OCI-LY1 (cell line): ENCODE data around the gene PACRG.

Experiments
- H2AFZ ChIP-seq: fragments of 200-600 bp; sonication (generic), shearing (Covaris generic); 2 replicates; pipeline ENCODE4 v1.6.0; 2014; ENCODE audit warnings: antibody characterized with exemption, mild to moderate bottlenecking, low read length
- H3F3A ChIP-seq: fragments of 200-600 bp; sonication (generic), shearing (Covaris generic); 2 replicates; pipeline ENCODE4 v1.6.0; 2014; ENCODE audit warnings: mild to moderate bottlenecking, antibody characterized with exemption, low read length, moderate library complexity; ENCODE audit not compliant: insufficient read depth
- H3K27ac ChIP-seq: fragments of 200-600 bp; sonication (generic); 2 replicates; pipeline ENCODE4 v1.5.1; 2014; ENCODE audit warnings: low read length, mixed run types, mild to moderate bottlenecking, low read depth; ENCODE audit not compliant: poor library complexity, severe bottlenecking
- H3K27me3 ChIP-seq: fragments of 200-600 bp; sonication (generic); 2 replicates; pipeline ENCODE4 v1.6.0; 2014; ENCODE audit warnings: antibody characterized with exemption, mild to moderate bottlenecking, low read length, moderate library complexity; ENCODE audit not compliant: insufficient read depth
- H3K36me3 ChIP-seq: fragments of 200-600 bp; sonication (generic); 2 replicates; pipeline ENCODE4 v1.6.1; 2014; ENCODE audit warnings: mild to moderate bottlenecking, antibody characterized with exemption, low read length, moderate library complexity, mixed read lengths; ENCODE audit not compliant: insufficient read depth
- H3K4me1 ChIP-seq: fragments of 200-600 bp; sonication (generic); 2 replicates; pipeline ENCODE4 v1.5.1; 2014; ENCODE audit warnings: mild to moderate bottlenecking, low read length, moderate library complexity; ENCODE audit not compliant: insufficient read depth, severe bottlenecking
- H3K4me2 ChIP-seq: fragments of 200-600 bp; sonication (generic), shearing (Covaris generic); 2 replicates; pipeline ENCODE4 v1.6.1; 2014; ENCODE audit warnings: low read length
- H3K4me3 ChIP-seq: fragments of 200-600 bp; sonication (generic); 2 replicates; pipeline ENCODE4 v1.5.1; 2014; ENCODE audit warnings: low read length, low read depth, mild to moderate bottlenecking, mixed read lengths; ENCODE audit not compliant: poor library complexity, severe bottlenecking
- H3K79me2 ChIP-seq: fragments of 200-600 bp; shearing (Covaris generic); 2 replicates; pipeline ENCODE4 v1.6.1; 2016; ENCODE audit warnings: mixed run types, low read length, mixed read lengths; ENCODE audit not compliant: insufficient read depth
- H3K9ac ChIP-seq: fragments of 200-600 bp; sonication (generic), shearing (Covaris generic); 2 replicates; pipeline ENCODE4 v1.6.1; 2014; ENCODE audit warnings: mild to moderate bottlenecking, low read length, mixed read lengths
- H3K9me2 ChIP-seq: fragments of 200-600 bp; sonication (generic), shearing (Covaris generic); 2 replicates; pipeline ENCODE4 v1.6.1; 2014; ENCODE audit warnings: low read depth, mild to moderate bottlenecking, low read length, mixed read lengths
- H3K9me3 ChIP-seq: fragments of 200-600 bp; shearing (Covaris generic); 2 replicates; pipeline ENCODE4 v1.6.1; 2014; ENCODE audit warnings: low read length, mixed read lengths
- H4K20me1 ChIP-seq: fragments of 200-600 bp; sonication (generic), shearing (Covaris generic); 2 replicates; pipeline ENCODE4 v1.6.0; 2016; ENCODE audit warnings: mild to moderate bottlenecking, low read length; ENCODE audit not compliant: insufficient read depth
- CTCF ChIP-seq: fragments of 200-600 bp; sonication (generic), shearing (Covaris generic); IDR thresholded peaks from 2 replicates; pipeline ENCODE4 v1.5.1; 2017; ENCODE audit warnings: mild to moderate bottlenecking, antibody characterized with exemption, low read length, moderate library complexity, mixed read lengths
- EZH2 ChIP-seq: fragments of 200-600 bp; sonication (generic), shearing (Covaris generic); IDR thresholded peaks from 2 replicates; pipeline ENCODE4 v1.8.0; 2017; ENCODE audit warnings: borderline replicate concordance, mixed run types, mild to moderate bottlenecking, antibody characterized with exemption, low read length, moderate library complexity, mixed read lengths

PACRG gene

GRCh38 chr6:162922563-162923166 lies 194.9 kb downstream of the PACRG start:
- H4K20me1 ChIP-seq = no peaks in the 10 kb centered on the region
- no peak overlapping the region for H3K4me3 ChIP-seq
- H3K79me2 ChIP-seq = no peaks in the 10 kb centered on the region
- no peak overlapping the region for H3K4me2 ChIP-seq
- H3K9me3 ChIP-seq = no peaks in the 10 kb centered on the region
- no peak overlapping the region for H2AFZ ChIP-seq
- no peaks in the 10 kb centered on the region for H3K27me3 ChIP-seq
- H3K9me2 ChIP-seq = no peaks in the 10 kb centered on the region
- no peak overlapping the region for H3K27ac ChIP-seq
- TF ChIP-seq CTCF = no peak
- no peaks in the 10 kb centered on the region for H3F3A ChIP-seq
- H3K36me3 ChIP-seq = no peaks in the 10 kb centered on the region
- no peaks in the 10 kb centered on the region for H3K4me1 ChIP-seq
- no peak overlapping the region for H3K9ac ChIP-seq

- no peaks in the 10 kb centered on the region for H4K20me1 ChIP-seq
- no peaks in the 10 kb centered on the region for H3K27me3 ChIP-seq
- H2AFZ ChIP-seq = no peak overlapping the region
- no peaks in the 10 kb centered on the region for H3K9me2 ChIP-seq
- no peaks in the 10 kb centered on the region for H3K9me3 ChIP-seq
- H3K4me3 ChIP-seq = no peak overlapping the region
- no peak overlapping the region for H3K27ac ChIP-seq
- no peaks in the 10 kb centered on the region for H3F3A ChIP-seq
- no peak overlapping the region for H3K9ac ChIP-seq
- H3K36me3 ChIP-seq = no peaks in the 10 kb centered on the region
- H3K4me1 ChIP-seq = no peaks in the 10 kb centered on the region
- no peaks in the 10 kb centered on the region for H3K79me2 ChIP-seq
- no peak overlapping the region for H3K4me2 ChIP-seq
- TF ChIP-seq CTCF = no peak
- TF ChIP-seq EZH2 = no peak
Observed at GRCh38 chr6:162934844-162935243, 207.1 kb downstream of the PACRG start.

- Histone ChIP-seq H4K20me1 (no peaks in the 10 kb centered on the region), H3K4me1 (no peaks in the 10 kb centered on the region), H3K4me2 (no peak overlapping the region), H3K4me3 (no peak overlapping the region), H3F3A (no peaks in the 10 kb centered on the region), H3K9me2 (no peaks in the 10 kb centered on the region), H2AFZ (no peak overlapping the region), H3K36me3 (no peaks in the 10 kb centered on the region), H3K27ac (no peak overlapping the region), H3K27me3 (no peaks in the 10 kb centered on the region), H3K9me3 (no peaks in the 10 kb centered on the region), H3K79me2 (no peaks in the 10 kb centered on the region), H3K9ac (no peak overlapping the region)
- TF ChIP-seq EZH2 (no peak), CTCF (no peak)
Observed at GRCh38 chr6:162940426-162940825, 212.7 kb downstream of the PACRG start.
